ENCODE results near the gene ANOS1. TPM values are rescaled to one million over a fixed set of nuclear protein-coding genes. Genes with fewer than 3 reads are reported as not detected.
"Not testable (repeated sequence)": the region's sequence is repeated elsewhere in the genome, so short reads cannot be mapped to it uniquely, and the experiment has no call there.

ANOS1 gene
- polyA plus RNA-seq, 3 donors, result 0.08 to 2.5 (median 0.90) TPM

- H3K27ac ChIP-seq (ENCODE audit: low read depth, low read length), result not testable (repeated sequence)
- 92 to 93% (median 92%) methylated on average over 17 to 19 of the region's 21 CpGs for WGBS, 3 donors
These were observed 229.8 kb downstream of the ANOS1 start for GRCh38 chrX:8502101-8502500.

GRCh38 chrX:8500203-8500602 lies 231.7 kb downstream of the ANOS1 start:
- no peak overlapping the region for H3K27ac ChIP-seq (ENCODE audit: low read depth, low read length)
- WGBS, 3 donors, result 85 to 95% (median 94%) methylated on average over 4 of the region's 4 CpGs

- H3K27ac ChIP-seq (ENCODE audit: low read depth, low read length), result not testable (repeated sequence)
- 75 to 84% (median 76%) methylated on average over 4 of the region's 4 CpGs for WGBS, 3 donors
These were observed 236.9 kb downstream of the ANOS1 start for GRCh38 chrX:8495036-8495435.

GRCh38 chrX:8484360-8484949 lies 247.5 kb downstream of the ANOS1 start:
- H3K27ac ChIP-seq (ENCODE audit: low read depth, low read length), result no peak overlapping the region
- WGBS, 3 donors, result 52 to 82% (median 64%) methylated on average over 8 of the region's 8 CpGs

Other genes with a start within 250 kb of the ANOS1 start
- not detected for gene FAM9A, start 69.2 kb upstream of the ANOS1 start, polyA plus RNA-seq

Data from adipose tissue (tissue), 3 donors.